HepG2 (cell line): ENCODE data around the gene CSNK1G1. TPM values are rescaled to one million over a fixed set of nuclear protein-coding genes. Genes with fewer than 3 reads are reported as not detected.

Experiments
- ATAC-seq: fragments of 200-7000 bp; cut with Tn5 transposase; 3 replicates; pipeline ENCODE4 v1.9.1; 2020; ENCODE audit warnings: mild to moderate bottlenecking, moderate library complexity
- BruUV-seq: library from RNA; stranded (reverse); fragments of 400-500 nt; replicated peaks from 2 replicates; lab custom pipeline; 2021; lab: Mats Ljungman, UMichigan
- CTCF ChIA-PET: fragments of 300-600 bp; formaldehyde crosslinking; extraction: SDS; loops from one replicate; lab custom pipeline; 2021; ENCODE audit warnings: low total read pairs, inconsistent platforms, low intra/inter-chr PET ratio; lab: Yijun Ruan, JAX
- POLR2A ChIA-PET: fragments of 350-600 bp; sonication (Branson Sonifier 250); formaldehyde crosslinking; loops from one replicate; lab custom pipeline; 2020; ENCODE audit warnings: antibody characterized with exemption, inconsistent platforms; lab: Yijun Ruan, JAX
- DNase-seq: peaks from one replicate; pipeline ENCODE4 v3.0.0-alpha.2; 2015; ENCODE audit warnings: low spot score
- FAIRE-seq: peaks from 3 replicates; lab custom pipeline; 2011; peaks lifted over from hg19 to GRCh38; lab: Jason Lieb, UNC
- H2AFZ ChIP-seq: one replicate; pipeline ENCODE4 v1.6.1; 2011; ENCODE audit warnings: low read length, inconsistent platforms
- H3K27ac ChIP-seq: fragments of 300-600 bp; 3 replicates; pipeline ENCODE4 v1.8.0; 2011; ENCODE audit warnings: mixed run types, mild to moderate bottlenecking, mixed read lengths, low read length, inconsistent platforms; ENCODE audit not compliant: insufficient read depth; ENCODE audit errors: extremely low read length
- H3K27me3 ChIP-seq, 2 experiments: fragments of 200-600 bp in 1 of 2; 2 replicates in 1 of 2; 3 replicates in 1 of 2; pipeline versions ENCODE4 v1.6.0 to v1.8.0; 2011; ENCODE audit warnings: low read length in 2 of 2, mild to moderate bottlenecking in 2 of 2, moderate library complexity in 2 of 2, inconsistent platforms in 1 of 2; ENCODE audit not compliant: insufficient read depth in 2 of 2, control insufficient read depth in 1 of 2
- H3K36me3 ChIP-seq, 2 experiments: fragments of 200-600 bp in 1 of 2; replicated peaks in 1 of 2; 2 replicates in 1 of 2; 3 replicates in 1 of 2; pipeline versions ENCODE4 v1.5.1 to v1.8.0; 2011; ENCODE audit warnings: low read length in 2 of 2, inconsistent platforms in 1 of 2; ENCODE audit not compliant: insufficient read depth in 2 of 2, control insufficient read depth in 1 of 2
- H3K4me1 ChIP-seq: 2 replicates; pipeline ENCODE4 v1.5.1; 2012; ENCODE audit warnings: low read length, inconsistent platforms; ENCODE audit not compliant: insufficient read depth
- H3K4me2 ChIP-seq: 2 replicates; pipeline ENCODE4 v1.6.0; 2011; ENCODE audit warnings: low read depth, low read length, inconsistent platforms
- H3K4me3 ChIP-seq, 3 experiments: fragments of 200-600 bp in 1 of 3; sonication (generic), shearing (Covaris generic) in 1 of 3; replicated peaks in 1 of 3; 2 replicates each; pipeline ENCODE4 v1.5.1; 2011 to 2016; ENCODE audit warnings: low read length in 3 of 3, inconsistent platforms in 2 of 3, low read depth in 2 of 3, mild to moderate bottlenecking in 2 of 3, control low read depth in 1 of 3, mixed read lengths in 1 of 3; ENCODE audit not compliant: insufficient read depth in 1 of 3
- H3K79me2 ChIP-seq: one replicate; pipeline ENCODE4 v1.6.1; 2011; ENCODE audit warnings: low read length, inconsistent platforms; ENCODE audit not compliant: insufficient read depth
- H3K9ac ChIP-seq: 2 replicates; pipeline ENCODE4 v1.6.0; 2011; ENCODE audit warnings: mild to moderate bottlenecking, low read depth, low read length, inconsistent platforms; ENCODE audit not compliant: insufficient read depth
- H3K9me3 ChIP-seq: 2 replicates; pipeline ENCODE4 v1.5.1; 2012; ENCODE audit warnings: mild to moderate bottlenecking, low read length
- H4K20me1 ChIP-seq: 2 replicates; pipeline ENCODE4 v1.6.0; 2011; ENCODE audit warnings: inconsistent platforms, mild to moderate bottlenecking, low read length, moderate library complexity; ENCODE audit not compliant: insufficient read depth
- EP300 ChIP-seq, 3 experiments: sonication (generic) in 1 of 3; formaldehyde crosslinking in 1 of 3; IDR thresholded peaks; 2 replicates each; pipeline versions ENCODE4 v1.5.1 to v1.6.1; 2011 to 2020; ENCODE audit warnings: low read depth in 2 of 3, low read length in 2 of 3, borderline replicate concordance in 1 of 3, improper control_type of control experiment in 1 of 3, mild to moderate bottlenecking in 1 of 3, missing genetic modification reagents in 1 of 3, moderate library complexity in 1 of 3
- HBP1 ChIP-seq: IDR thresholded peaks from 2 replicates; pipeline ENCODE4 v1.6.1; 2016; ENCODE audit warnings: low read depth, control low read depth
- HMG20B ChIP-seq: conservative IDR thresholded peaks from 2 replicates; pipeline ENCODE4 v1.6.1; 2016; ENCODE audit warnings: missing genetic modification reagents, missing compliant biosample characterization
- KDM4B ChIP-seq: sonication (generic); formaldehyde crosslinking; IDR thresholded peaks from 2 replicates; pipeline ENCODE4 v1.4.0; 2020; ENCODE audit warnings: missing genetic modification reagents
- NFIB ChIP-seq: sonication (generic); formaldehyde crosslinking; IDR thresholded peaks from 2 replicates; pipeline ENCODE4 v1.9.0; 2021; ENCODE audit warnings: missing genetic modification reagents, mild to moderate bottlenecking, borderline replicate concordance
- PITX1 ChIP-seq: sonication (generic); formaldehyde crosslinking; IDR thresholded peaks from 2 replicates; pipeline ENCODE4 v1.5.1; 2020; ENCODE audit warnings: mild to moderate bottlenecking, missing genetic modification reagents
- RBFOX2 ChIP-seq: fragments of 200-400 bp; formaldehyde crosslinking; IDR thresholded peaks from 2 replicates; pipeline ENCODE4 v1.6.1; 2017; ENCODE audit warnings: low read depth, mild to moderate bottlenecking, low read length
- RXRB ChIP-seq: IDR thresholded peaks from 2 replicates; pipeline ENCODE4 v1.6.1; 2016; ENCODE audit warnings: borderline replicate concordance, missing genetic modification reagents, missing compliant biosample characterization
- SAFB2 ChIP-seq: sonication (generic); formaldehyde crosslinking; IDR thresholded peaks from 2 replicates; pipeline ENCODE4 v1.5.1; 2020; ENCODE audit warnings: missing genetic modification reagents, low read depth, mild to moderate bottlenecking, borderline replicate concordance
- ZNF20 ChIP-seq: sonication (generic); formaldehyde crosslinking; IDR thresholded peaks from 2 replicates; pipeline ENCODE4 v1.4.0; 2020; ENCODE audit warnings: mild to moderate bottlenecking, moderate library complexity, missing genetic modification reagents
- ZNF343 ChIP-seq: sonication (generic); formaldehyde crosslinking; IDR thresholded peaks from 2 replicates; pipeline ENCODE4 v1.4.0; 2020; ENCODE audit warnings: mild to moderate bottlenecking, missing genetic modification reagents
- ZNF775 ChIP-seq: sonication (generic); formaldehyde crosslinking; IDR thresholded peaks from 2 replicates; pipeline ENCODE4 v1.4.0; 2020; ENCODE audit warnings: missing genetic modification reagents, mild to moderate bottlenecking, moderate library complexity, borderline replicate concordance
- ZNF841 ChIP-seq: sonication (generic); formaldehyde crosslinking; IDR thresholded peaks from 2 replicates; pipeline ENCODE4 v1.8.1; 2023; ENCODE audit warnings: missing genetic modification reagents, borderline replicate concordance
- WGBS: methylation state at CpG from one replicate; pipeline ENCODE4 v1.1.6; 2017; ENCODE audit warnings: low lambda C conversion rate; 5-methylcytosine and 5-hydroxymethylcytosine counted together
- in situ Hi-C: cut with HindIII; loops from 2 replicates; pipeline ENCODE4 v1.10.0; 2017; ENCODE audit warnings: low pct_unique_long_range_greater_than_20kb; ENCODE audit not compliant: extremely low pct_ligation_motif_present
- intact Hi-C: fragments of 100-400 bp; cut with micrococcal nuclease; formaldehyde crosslinking; loops from one replicate; pipeline ENCODE4 v1.10.0; 2022; ENCODE audit not compliant: unreplicated experiment
- polyA plus RNA-seq, 8 experiments: library from polyadenylated mRNA; depleted of rRNA in 3 of 8; stranded (reverse) in 7 of 8; unstranded in 1 of 8; fragments of >200 nt; fragmentation: Illumina TruSeq in 4 of 8; extraction: Trizol in 4 of 8; gene quantifications; 2 replicates each; pipeline versions ENCODE4 v1.2.1 to v1.2.3, GENCODE V29; 2011 to 2016; ENCODE audit warnings: low read depth in 4 of 8, missing spikeins in 1 of 8, mixed read lengths in 1 of 8; ENCODE audit not compliant: insufficient read depth in 1 of 8
- total RNA-seq, 5 experiments: library from RNA; depleted of rRNA; stranded (reverse); fragments of >200 nt; fragmentation: Illumina TruSeq; extraction: Trizol; gene quantifications; 2 replicates each; pipeline ENCODE4 v1.2.3, GENCODE V29; 2016; ENCODE audit warnings: low read depth in 1 of 5
- TF ChIP-seq, protein P1 (sequence below): fragments of 450-650 bp; IDR thresholded peaks from 2 replicates; pipeline ENCODE4 v1.6.1; 2017
- TF ChIP-seq, protein P2 (sequence below): sonication (generic); formaldehyde crosslinking; IDR thresholded peaks from 2 replicates; pipeline ENCODE4 v1.4.0; 2020; ENCODE audit warnings: missing genetic modification reagents
- TF ChIP-seq, protein P3 (sequence below): sonication (generic); formaldehyde crosslinking; conservative IDR thresholded peaks from 2 replicates; pipeline ENCODE4 v1.4.0; 2020; ENCODE audit warnings: missing genetic modification reagents

CSNK1G1 gene
- total and polyA plus RNA-seq, 2 of the 13 experiments (the other 11 are each of a cell fraction or from before 2014, with no cell fraction given): 8.5 to 12.6 TPM

- CTCF ChIA-PET: no interaction called here
- H3K4me1 ChIP-seq: no peaks in the 10 kb centered on the region
- in situ Hi-C loops: no loop called here
- TF ChIP-seq RBFOX2 (no peak), HBP1 (no peak), SAFB2 (CRISPR knock-in tag) (no peak), RXRB (CRISPR knock-in tag) (no peak), ZNF841 (CRISPR knock-in tag) (no peak), KDM4B (no peak), PITX1 (CRISPR knock-in tag) (no peak), ZNF20 (CRISPR knock-in tag) (no peak), HMG20B (CRISPR knock-in tag) (no peak), ZNF775 (no peak), ZNF343 (no peak), EP300 (IDR thresholded peaks at IDR 0.05; ENCODE audit: low read depth in 2 of 2, low read length in 2 of 2) (no peak), EP300 (CRISPR knock-in tag; IDR thresholded peaks at IDR 0.05; ENCODE audit: borderline replicate concordance) (no peak), NFIB (no peak)
- TF ChIP-seq, protein P1, sequence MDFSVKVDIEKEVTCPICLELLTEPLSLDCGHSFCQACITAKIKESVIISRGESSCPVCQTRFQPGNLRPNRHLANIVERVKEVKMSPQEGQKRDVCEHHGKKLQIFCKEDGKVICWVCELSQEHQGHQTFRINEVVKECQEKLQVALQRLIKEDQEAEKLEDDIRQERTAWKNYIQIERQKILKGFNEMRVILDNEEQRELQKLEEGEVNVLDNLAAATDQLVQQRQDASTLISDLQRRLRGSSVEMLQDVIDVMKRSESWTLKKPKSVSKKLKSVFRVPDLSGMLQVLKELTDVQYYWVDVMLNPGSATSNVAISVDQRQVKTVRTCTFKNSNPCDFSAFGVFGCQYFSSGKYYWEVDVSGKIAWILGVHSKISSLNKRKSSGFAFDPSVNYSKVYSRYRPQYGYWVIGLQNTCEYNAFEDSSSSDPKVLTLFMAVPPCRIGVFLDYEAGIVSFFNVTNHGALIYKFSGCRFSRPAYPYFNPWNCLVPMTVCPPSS: no peak
- TF ChIP-seq, protein P2, sequence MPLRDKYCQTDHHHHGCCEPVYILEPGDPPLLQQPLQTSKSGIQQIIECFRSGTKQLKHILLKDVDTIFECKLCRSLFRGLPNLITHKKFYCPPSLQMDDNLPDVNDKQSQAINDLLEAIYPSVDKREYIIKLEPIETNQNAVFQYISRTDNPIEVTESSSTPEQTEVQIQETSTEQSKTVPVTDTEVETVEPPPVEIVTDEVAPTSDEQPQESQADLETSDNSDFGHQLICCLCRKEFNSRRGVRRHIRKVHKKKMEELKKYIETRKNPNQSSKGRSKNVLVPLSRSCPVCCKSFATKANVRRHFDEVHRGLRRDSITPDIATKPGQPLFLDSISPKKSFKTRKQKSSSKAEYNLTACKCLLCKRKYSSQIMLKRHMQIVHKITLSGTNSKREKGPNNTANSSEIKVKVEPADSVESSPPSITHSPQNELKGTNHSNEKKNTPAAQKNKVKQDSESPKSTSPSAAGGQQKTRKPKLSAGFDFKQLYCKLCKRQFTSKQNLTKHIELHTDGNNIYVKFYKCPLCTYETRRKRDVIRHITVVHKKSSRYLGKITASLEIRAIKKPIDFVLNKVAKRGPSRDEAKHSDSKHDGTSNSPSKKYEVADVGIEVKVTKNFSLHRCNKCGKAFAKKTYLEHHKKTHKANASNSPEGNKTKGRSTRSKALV: no peak
- TF ChIP-seq, protein P3, sequence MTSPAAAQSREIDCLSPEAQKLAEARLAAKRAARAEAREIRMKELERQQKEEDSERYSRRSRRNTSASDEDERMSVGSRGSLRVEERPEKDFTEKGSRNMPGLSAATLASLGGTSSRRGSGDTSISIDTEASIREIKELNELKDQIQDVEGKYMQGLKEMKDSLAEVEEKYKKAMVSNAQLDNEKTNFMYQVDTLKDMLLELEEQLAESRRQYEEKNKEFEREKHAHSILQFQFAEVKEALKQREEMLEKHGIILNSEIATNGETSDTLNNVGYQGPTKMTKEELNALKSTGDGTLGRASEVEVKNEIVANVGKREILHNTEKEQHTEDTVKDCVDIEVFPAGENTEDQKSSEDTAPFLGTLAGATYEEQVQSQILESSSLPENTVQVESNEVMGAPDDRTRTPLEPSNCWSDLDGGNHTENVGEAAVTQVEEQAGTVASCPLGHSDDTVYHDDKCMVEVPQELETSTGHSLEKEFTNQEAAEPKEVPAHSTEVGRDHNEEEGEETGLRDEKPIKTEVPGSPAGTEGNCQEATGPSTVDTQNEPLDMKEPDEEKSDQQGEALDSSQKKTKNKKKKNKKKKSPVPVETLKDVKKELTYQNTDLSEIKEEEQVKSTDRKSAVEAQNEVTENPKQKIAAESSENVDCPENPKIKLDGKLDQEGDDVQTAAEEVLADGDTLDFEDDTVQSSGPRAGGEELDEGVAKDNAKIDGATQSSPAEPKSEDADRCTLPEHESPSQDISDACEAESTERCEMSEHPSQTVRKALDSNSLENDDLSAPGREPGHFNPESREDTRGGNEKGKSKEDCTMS: no peak
Measured at GRCh38 chr15:64267331-64267973, 88.5 kb downstream of the CSNK1G1 start.

More at GRCh38 chr15:64267331-64267973, 88.5 kb downstream of the CSNK1G1 start:
- intact Hi-C loops: no loop called here
- Histone ChIP-seq H3K27ac (no peak overlapping the region), H2AFZ (no peak overlapping the region), H4K20me1 (no peaks in the 10 kb centered on the region), H3K9me3 (no peaks in the 10 kb centered on the region), H3K9ac (no peak overlapping the region), H3K4me2 (no peak overlapping the region), H3K79me2 (peaks cover 3% of the 10 kb centered on the region), H3K4me3 (no peak overlapping the region), H3K27me3 (no peaks in the 10 kb centered on the region), H3K36me3 (no peaks in the 10 kb centered on the region; a peak in 1 of 5 replicates)
- FAIRE-seq: no peak
- ATAC-seq: no peak
- 100% methylated on average over 1 of the region's 1 CpG for WGBS
- POLR2A ChIA-PET: no interaction called here
- no peak for DNase-seq
- no TSS peak for BruUV-seq
